MG63 (cell line): ENCODE data around the gene UMOD. TPM values are rescaled to one million over a fixed set of nuclear protein-coding genes. Genes with fewer than 3 reads are reported as not detected.

Source experiments
- DNase-seq: peaks from one replicate; pipeline ENCODE4 v3.0.0-alpha.2; 2020
- H3K27me3 ChIP-seq: fragments of 250-450 bp; sonication (Bioruptor Pico); 2 replicates; pipeline ENCODE4 v1.5.1; 2020; ENCODE audit warnings: mild to moderate bottlenecking, moderate library complexity
- H3K36me3 ChIP-seq: fragments of 250-450 bp; sonication (Bioruptor Pico); 2 replicates; pipeline ENCODE4 v1.5.1; 2020; ENCODE audit warnings: mild to moderate bottlenecking, moderate library complexity
- H3K4me3 ChIP-seq: fragments of 250-450 bp; sonication (Bioruptor Pico); 2 replicates; pipeline ENCODE4 v1.5.1; 2020; ENCODE audit warnings: mild to moderate bottlenecking, moderate library complexity
- H3K9me3 ChIP-seq: fragments of 250-450 bp; sonication (Bioruptor Pico); 2 replicates; pipeline ENCODE4 v1.5.1; 2020; ENCODE audit warnings: mild to moderate bottlenecking, moderate library complexity
- total RNA-seq: library from RNA; depleted of rRNA; stranded (reverse); fragments of >200 nt; shearing (Covaris generic); gene quantifications from 2 replicates; pipeline ENCODE4 v1.2.3, GENCODE V29; 2014; ENCODE audit warnings: low replicate concordance; rRNA removed

UMOD gene
- total RNA-seq = not detected in 2 replicates

DNA sequence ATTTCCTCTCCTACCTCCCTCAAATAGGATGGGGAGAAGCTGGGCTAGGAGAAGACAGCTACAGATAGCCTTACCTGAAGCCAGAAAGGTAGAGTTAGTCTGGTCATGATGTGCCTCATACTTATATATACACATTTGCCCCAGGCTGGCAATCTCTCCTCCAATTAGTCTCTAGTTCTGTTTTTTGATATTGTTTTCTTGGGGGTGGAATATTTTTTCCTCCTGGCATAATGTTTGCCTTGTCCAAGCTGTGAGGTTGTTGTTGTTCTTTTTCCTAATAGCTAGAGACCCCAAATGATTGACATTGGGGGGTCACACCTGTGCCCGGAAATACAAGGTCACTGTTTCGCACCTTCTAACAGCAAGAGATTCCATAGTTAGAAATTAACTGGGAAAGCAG is at the start of gene UMOD:
Gene UMOD, minus strand, starts transcription at position 101 of the 400 bp plus-strand sequence. CDS start 1,978 bp downstream, outside the sequence.
- H3K4me3 ChIP-seq = no peak within 1 kb of the TSS
- peaks cover 16% of the 10 kb centered on the region for H3K27me3 ChIP-seq
- H3K9me3 ChIP-seq = no peaks in the 10 kb centered on the region
- no peak for DNase-seq
- H3K36me3 ChIP-seq = no peaks in the 10 kb centered on the region

- no peak for DNase-seq
- H3K9me3 ChIP-seq = no peaks in the 10 kb centered on the region
These were observed 49.0 kb upstream of the UMOD start for GRCh38 chr16:20401475-20402016.

DNA sequence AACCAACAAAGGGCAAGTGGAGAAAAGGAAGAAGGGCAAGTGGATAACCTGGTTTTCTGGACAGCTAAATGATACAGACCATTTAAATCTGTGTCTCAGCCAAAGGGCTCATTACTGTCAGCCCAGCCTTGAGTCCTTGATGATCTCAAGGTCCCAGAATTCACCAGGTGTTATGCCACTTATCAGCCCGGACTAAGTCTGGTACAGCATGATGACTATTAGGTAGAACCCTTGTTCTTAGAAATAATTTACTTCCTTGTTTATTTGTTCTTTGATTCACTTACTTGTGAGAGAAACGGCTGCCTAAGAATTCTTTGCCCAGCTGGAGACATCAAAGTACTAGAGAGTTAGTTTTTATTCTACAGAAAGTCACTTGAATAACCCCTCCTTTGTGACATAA is 48.6 kb upstream of the UMOD start:
- no peak for DNase-seq
- Histone ChIP-seq H3K9me3 (no peaks in the 10 kb centered on the region), H3K36me3 (no peaks in the 10 kb centered on the region), H3K4me3 (no peak overlapping the region), H3K27me3 (no peaks in the 10 kb centered on the region)

More at GRCh38 chr16:20401475-20402016, 49.0 kb upstream of the UMOD start:
- Histone ChIP-seq H3K4me3 (no peak overlapping the region), H3K36me3 (no peaks in the 10 kb centered on the region), H3K27me3 (no peaks in the 10 kb centered on the region)

- DNase-seq = no peak
- Histone ChIP-seq H3K9me3 (no peaks in the 10 kb centered on the region), H3K36me3 (no peaks in the 10 kb centered on the region), H3K4me3 (no peak overlapping the region), H3K27me3 (no peaks in the 10 kb centered on the region)
These were observed 46.7 kb upstream of the UMOD start for GRCh38 chr16:20399185-20399584.

DNA sequence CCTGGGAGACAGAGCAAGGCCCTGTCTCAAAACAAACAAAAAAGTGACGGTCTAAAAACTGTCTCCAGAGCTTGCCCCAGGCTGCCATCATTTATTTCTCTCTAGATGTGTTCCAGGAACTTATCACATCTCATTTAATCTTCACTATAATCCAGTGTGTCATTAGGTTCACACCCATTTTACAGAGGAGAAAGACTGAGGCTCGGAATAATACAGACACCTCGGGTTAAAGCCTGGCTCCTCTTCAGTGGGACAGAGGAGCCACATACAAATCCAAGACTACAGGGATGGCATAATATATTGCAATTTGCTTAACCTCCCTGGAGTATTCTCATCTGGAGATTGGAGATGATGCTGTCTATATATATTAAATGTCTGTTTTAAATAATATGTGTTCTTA is 46.1 kb upstream of the UMOD start:
- Histone ChIP-seq H3K4me3 (no peak overlapping the region), H3K9me3 (no peaks in the 10 kb centered on the region), H3K27me3 (no peaks in the 10 kb centered on the region), H3K36me3 (no peaks in the 10 kb centered on the region)
- DNase-seq = no peak

DNA sequence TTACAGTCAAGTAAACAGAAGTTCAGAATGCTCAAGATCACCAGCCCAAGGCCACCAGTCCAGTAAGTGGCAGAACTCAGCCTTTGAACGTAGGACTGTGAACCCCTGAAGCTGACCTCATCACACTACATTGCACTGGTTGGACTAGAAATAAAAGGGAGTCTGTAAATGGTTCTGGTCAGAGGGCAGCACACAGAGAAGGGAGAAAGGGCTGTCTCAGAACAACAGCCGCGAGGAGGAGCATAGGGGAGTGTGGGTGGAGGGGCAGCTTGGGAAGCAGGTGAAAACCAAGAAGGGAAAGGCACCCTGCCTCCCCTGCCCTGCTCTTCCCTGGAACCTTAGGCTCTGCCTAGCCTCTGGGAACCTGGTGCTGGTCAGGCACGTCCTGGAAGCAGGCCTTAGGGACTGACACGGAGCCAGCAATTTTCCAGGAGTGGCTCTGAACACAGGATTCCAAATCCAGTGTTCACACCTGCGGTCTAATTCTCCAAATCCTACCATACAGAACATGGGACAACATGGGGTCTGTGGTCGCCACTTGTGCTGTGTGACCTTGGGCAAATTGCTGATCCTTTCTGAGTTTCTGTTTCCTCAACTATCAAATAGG is 45.1 kb upstream of the UMOD start:
- DNase-seq = no peak
- Histone ChIP-seq H3K36me3 (no peaks in the 10 kb centered on the region), H3K27me3 (no peaks in the 10 kb centered on the region), H3K9me3 (no peaks in the 10 kb centered on the region), H3K4me3 (no peak overlapping the region)

DNA sequence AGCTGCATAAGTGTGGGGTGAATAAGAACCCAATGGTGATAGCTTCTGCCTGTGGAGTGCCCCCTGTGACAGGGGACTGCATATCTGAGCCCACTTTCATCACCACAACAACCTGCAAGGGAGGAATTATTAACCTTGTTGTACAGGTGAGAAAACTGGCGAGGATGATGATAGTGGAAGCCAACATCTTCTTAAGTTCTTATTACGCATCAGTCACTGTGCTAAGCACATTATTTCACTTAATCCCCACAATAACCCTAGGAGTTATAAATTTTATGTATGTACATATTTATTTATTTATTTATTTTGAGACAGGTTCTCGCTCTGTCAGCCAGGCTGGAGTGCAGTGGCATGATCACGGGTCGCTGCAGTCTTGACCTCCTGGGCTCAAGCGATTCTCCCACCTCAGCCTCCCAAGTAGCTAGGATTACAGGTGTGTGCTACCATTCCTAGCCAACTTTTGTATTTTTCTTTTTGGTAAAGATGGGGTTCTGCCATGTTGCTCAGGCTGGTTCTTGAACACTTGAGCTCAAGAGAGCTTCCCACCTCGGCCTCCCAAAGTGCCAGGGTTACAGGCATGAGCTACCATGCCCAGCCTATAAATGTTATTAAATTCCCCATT is 44.4 kb upstream of the UMOD start:
- no peaks in the 10 kb centered on the region for H3K9me3 ChIP-seq
- H3K4me3 ChIP-seq = no peak overlapping the region
- DNase-seq = no peak
- H3K27me3 ChIP-seq = no peaks in the 10 kb centered on the region
- no peaks in the 10 kb centered on the region for H3K36me3 ChIP-seq

DNA sequence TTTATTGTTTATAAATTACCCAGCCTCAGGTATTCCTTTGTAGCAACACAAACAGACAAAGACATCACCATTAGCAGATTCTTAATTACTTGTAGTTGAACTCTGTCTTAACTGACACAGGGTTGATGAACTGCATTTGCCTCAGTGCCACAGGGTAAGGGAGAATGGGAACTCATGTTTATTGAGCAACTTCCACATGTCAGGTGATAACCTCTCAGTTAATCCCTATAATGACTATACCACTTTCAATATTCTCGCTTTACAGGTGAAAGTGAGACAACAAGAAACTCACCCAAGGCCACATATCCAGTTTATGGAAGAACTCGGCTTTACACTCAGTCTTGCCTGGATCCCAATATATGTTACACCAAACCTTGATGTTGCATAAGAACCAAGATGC is 43.4 kb upstream of the UMOD start:
- Histone ChIP-seq H3K4me3 (no peak overlapping the region), H3K9me3 (no peaks in the 10 kb centered on the region), H3K27me3 (0 out of 2 replicates have a peak, but pooled peaks cover under 1% of the 10 kb centered on the region), H3K36me3 (no peaks in the 10 kb centered on the region)
- no peak for DNase-seq

- H3K4me3 ChIP-seq = no peak overlapping the region
- no peaks in the 10 kb centered on the region for H3K9me3 ChIP-seq
- DNase-seq = peak; percentile 35
- 0 out of 2 replicates have a peak, but pooled peaks cover 2% of the 10 kb centered on the region for H3K27me3 ChIP-seq
- H3K36me3 ChIP-seq = no peaks in the 10 kb centered on the region
These were observed 41.5 kb upstream of the UMOD start for GRCh38 chr16:20393801-20394577.

- no peaks in the 10 kb centered on the region for H3K36me3 ChIP-seq
- DNase-seq = no peak
- H3K27me3 ChIP-seq = 0 out of 2 replicates have a peak, but pooled peaks cover 2% of the 10 kb centered on the region
- H3K9me3 ChIP-seq = no peaks in the 10 kb centered on the region
- no peak overlapping the region for H3K4me3 ChIP-seq
These were observed 38.5 kb upstream of the UMOD start for GRCh38 chr16:20391045-20391444.

DNA sequence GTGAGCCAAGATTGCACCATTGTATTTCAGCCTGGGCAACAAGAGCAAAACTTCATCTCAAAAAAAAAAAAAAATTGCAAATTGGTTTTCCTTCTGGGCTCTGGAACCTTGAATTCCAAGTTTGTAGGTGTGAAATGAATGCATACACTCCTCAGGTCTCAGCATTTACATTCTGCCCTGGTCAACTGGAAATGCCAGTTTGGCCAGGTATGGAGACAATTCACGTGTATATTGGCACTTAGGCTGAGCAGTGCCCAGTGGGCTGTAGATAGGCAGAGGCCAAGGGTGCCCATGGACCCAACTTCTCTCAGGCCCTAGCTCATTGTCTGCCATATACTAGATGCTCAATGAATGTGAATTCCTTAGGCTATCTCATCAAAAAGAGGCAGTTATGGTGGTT is 36.3 kb upstream of the UMOD start:
- H3K27me3 ChIP-seq = 0 out of 2 replicates have a peak, but pooled peaks cover 2% of the 10 kb centered on the region
- no peaks in the 10 kb centered on the region for H3K36me3 ChIP-seq
- DNase-seq = no peak
- no peaks in the 10 kb centered on the region for H3K9me3 ChIP-seq
- H3K4me3 ChIP-seq = no peak overlapping the region

DNA sequence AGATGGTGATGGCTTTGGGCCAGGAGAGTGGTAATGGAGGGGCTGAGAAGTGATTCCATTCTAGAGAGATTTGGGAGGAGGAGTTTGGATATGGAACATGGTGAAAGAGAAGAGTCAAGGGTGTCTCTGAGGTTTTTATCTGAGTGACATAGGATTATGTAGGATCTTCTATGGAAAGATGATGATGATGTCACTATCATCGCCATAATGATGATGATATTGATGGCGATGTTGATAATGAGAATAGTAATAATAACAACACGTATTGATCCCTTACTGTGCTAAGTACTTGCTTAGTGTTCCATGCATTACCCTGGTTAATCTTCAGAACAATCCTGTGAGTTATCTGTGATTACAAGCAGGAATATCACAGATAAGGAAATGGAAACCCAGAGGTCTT is 35.5 kb upstream of the UMOD start:
- H3K9me3 ChIP-seq = no peaks in the 10 kb centered on the region
- 0 out of 2 replicates have a peak, but pooled peaks cover 2% of the 10 kb centered on the region for H3K27me3 ChIP-seq
- H3K4me3 ChIP-seq = no peak overlapping the region
- H3K36me3 ChIP-seq = no peaks in the 10 kb centered on the region
- DNase-seq = no peak

GRCh38 chr16:20385844-20386832 is 33.6 kb upstream of the UMOD start:
- DNase-seq = peak; percentile 34
- Histone ChIP-seq H3K9me3 (no peaks in the 10 kb centered on the region), H3K27me3 (0 out of 2 replicates have a peak, but pooled peaks cover 2% of the 10 kb centered on the region), H3K36me3 (no peaks in the 10 kb centered on the region), H3K4me3 (no peak overlapping the region)

- H3K4me3 ChIP-seq = no peak overlapping the region
- peak; percentile 49 for DNase-seq
- no peaks in the 10 kb centered on the region for H3K36me3 ChIP-seq
- no peaks in the 10 kb centered on the region for H3K9me3 ChIP-seq
- peaks cover 9% of the 10 kb centered on the region for H3K27me3 ChIP-seq
These were observed 30.9 kb upstream of the UMOD start for GRCh38 chr16:20383106-20384029.
